SK-MEL-5 (cell line): ENCODE results near the gene SRP14. TPM values are rescaled to one million over a fixed set of nuclear protein-coding genes. Genes with fewer than 3 reads are reported as not detected.
"Not testable (repeated sequence)": the region's sequence is repeated elsewhere in the genome, so short reads cannot be mapped to it uniquely, and the experiment has no call there.

ENCODE experiments used
- DNase-seq: peaks from one replicate; pipeline ENCODE4 v3.0.0-alpha.2; 2016; ENCODE audit warnings: low read depth, low spot score
- in situ Hi-C: cut with HindIII; loops from 2 replicates; pipeline ENCODE4 v1.10.0; 2016; ENCODE audit warnings: low sequenced_read_pairs, high pct_unique_total_duplicates, low pct_unique_long_range_greater_than_20kb
- polyA plus RNA-seq, 2 experiments: library from polyadenylated mRNA; depleted of rRNA; stranded (reverse); fragments of >200 nt; gene quantifications; 2 replicates each; pipeline ENCODE4 v1.2.3, GENCODE V29; 2015
- total RNA-seq: library from RNA; depleted of rRNA; stranded (reverse); fragments of >200 nt; shearing (Covaris generic); gene quantifications from 2 replicates; pipeline ENCODE4 v1.2.3, GENCODE V29; 2014; rRNA removed

The SRP14 gene, protein sequence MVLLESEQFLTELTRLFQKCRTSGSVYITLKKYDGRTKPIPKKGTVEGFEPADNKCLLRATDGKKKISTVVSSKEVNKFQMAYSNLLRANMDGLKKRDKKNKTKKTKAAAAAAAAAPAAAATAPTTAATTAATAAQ
- 360 and 428 TPM in 2 replicates for total RNA-seq
- polyA plus RNA-seq (2015; cell fraction: cytosol; rRNA removed): 350 and 532 TPM in 2 replicates
- polyA plus RNA-seq (2015; cell fraction: nucleus; rRNA removed): 73.9 and 74.1 TPM in 2 replicates

DNA sequence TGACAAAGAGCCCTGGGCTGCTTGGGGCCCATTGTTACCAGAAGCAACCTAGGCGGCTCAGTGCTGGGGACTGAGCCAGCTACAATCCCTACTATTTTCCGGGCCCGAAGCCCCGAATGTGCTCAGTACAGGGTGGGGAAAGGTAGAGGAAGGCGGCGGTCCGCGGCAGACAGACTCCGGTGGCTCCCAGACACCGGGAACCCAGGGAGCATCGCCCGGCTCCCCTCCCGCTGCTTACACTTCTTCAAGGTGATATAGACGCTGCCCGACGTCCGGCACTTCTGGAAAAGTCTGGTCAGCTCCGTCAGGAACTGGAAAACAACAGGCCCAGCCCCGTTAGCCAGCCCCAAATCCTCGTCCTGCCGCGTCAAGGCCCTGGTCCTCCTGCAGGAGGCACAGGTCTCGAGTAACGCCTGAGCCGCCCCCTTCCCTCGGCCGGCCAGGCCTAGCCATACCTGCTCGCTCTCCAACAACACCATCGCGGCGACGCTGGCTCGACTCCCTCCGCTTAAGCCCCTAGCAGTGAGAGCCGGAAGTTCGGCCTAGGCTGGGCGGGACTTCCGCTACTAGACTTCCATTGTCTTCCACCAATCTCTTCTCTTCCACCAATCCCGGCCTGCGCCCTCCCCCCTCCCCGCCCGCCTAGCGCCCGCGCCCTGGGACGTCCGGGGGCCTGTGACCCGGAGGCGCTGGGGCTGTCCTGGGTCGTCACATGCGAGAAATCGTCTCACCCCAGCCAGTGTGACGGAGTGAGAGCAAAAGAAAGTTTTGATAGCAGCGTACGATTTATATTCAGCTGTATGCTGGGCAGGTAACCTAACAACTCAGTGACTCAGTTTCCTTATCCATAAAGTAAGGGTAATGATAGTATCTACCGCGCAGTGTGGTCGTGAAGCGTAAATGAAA, at the start of gene SRP14:
Gene SRP14, minus strand, starts transcription at position 544 of the 906 bp plus-strand sequence. Its CDS starts 65 bp downstream, at position 479.
- DNase-seq: peak; percentile 91
- in situ Hi-C loops: no loop called here

DNA sequence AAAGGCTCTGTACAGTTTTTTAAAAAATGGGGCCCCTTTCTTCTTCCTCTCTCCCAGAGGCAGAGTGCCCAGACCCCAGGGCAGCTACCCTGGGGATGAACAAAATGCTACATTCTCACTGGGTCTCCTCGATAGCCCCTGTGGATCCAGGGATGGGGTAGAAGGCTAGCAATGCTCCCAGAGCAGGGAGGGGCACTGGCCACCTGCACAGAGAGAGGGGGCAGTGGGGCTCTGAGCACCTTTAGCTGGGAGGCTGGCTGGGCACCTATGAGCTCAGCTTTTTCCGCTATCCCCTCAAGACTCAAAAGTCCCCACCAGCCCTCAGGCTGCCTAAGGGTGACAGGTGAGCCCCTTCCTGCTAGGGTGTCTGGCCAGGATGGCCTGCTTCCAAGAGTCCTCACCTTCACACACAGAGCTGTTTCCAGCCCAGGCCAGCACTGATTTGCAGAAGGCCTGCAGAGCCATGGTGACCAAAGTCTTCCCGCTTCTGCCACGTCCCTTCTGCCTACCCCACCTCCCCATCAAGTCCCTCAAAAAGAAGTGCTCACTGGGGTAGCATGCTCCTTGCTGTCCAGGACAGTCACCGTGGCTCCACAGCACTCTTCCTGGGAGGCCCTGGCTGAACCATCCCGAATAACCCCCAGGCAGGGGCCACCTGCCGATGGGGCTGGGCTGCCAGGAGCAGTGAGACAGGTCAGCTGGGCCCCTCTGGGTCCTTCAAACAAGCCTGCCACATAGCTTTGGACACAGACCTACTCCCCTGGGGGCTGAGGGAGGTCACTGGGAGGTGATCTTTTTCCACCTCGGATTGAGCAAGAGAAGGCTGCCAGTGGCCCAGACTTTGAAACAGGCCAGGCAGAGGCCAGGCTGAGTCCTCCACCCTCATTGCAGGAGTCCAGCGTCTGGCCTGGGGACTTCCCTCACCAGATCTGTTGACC, 49.3 kb upstream of the SRP14 start:
- no peak for DNase-seq
- in situ Hi-C loops: no loop called here

- in situ Hi-C loops: no loop called here
- DNase-seq: no peak
Measured at GRCh38 chr15:40087068-40087810, 48.3 kb upstream of the SRP14 start.

GRCh38 chr15:40085266-40085665, 46.3 kb upstream of the SRP14 start:
- DNase-seq: no peak
- in situ Hi-C loops: no loop called here

- DNase-seq: no peak
- in situ Hi-C loops: no loop called here
Measured at GRCh38 chr15:40084650-40085049, 45.7 kb upstream of the SRP14 start.

GRCh38 chr15:40082195-40082883, 43.4 kb upstream of the SRP14 start:
- DNase-seq: no peak
- in situ Hi-C loops: no loop called here

DNA sequence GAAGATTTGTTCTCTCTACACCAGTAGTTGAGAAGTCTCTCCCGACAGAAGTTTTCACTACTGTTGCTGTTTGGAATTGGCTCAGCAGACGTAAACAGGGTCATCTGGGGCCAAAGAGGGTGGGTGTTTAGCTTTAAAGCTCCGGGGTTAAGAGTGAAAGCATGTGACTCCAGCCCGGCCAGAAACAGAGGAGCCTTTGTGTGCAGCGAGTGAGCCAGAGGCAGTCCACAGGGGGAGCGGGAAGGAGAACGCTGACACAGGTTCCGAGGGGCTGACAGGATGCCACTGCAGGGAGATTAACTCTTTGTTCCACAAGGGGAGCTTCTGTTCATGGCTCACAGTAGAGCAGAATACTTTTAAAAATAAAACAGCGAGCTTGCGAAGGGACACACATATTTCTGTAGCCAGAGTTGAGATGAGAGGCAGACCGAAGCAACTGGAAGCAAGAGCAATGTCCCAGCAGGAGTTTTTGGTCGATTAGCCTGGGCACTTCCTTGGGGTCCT, 42.8 kb upstream of the SRP14 start:
- peak; percentile 99 for DNase-seq
- in situ Hi-C loops: no loop called here

- in situ Hi-C loops: no loop called here
- no peak for DNase-seq
Measured at GRCh38 chr15:40080847-40081246, 41.9 kb upstream of the SRP14 start.

DNA sequence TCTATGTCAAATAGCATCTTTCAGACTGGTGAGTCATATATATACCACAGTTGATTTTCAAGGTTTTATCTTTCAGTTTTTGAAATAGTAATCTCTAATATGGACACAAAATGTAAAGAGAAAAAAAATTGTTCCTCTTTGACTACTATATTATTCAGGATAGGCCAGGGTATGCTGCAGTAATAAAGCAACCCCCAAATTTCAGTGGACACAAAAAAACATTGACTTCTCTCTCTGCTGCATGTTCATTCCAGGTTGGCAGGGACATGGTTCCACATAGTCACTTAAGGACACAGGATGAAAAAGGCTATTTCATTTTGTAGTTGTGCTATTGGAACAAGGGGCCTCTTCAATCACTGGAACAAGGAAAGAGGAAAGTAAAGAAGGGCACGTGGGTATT, 41.1 kb upstream of the SRP14 start:
- in situ Hi-C loops: no loop called here
- no peak for DNase-seq

GRCh38 chr15:40079456-40079855, 40.5 kb upstream of the SRP14 start:
- no peak for DNase-seq

GRCh38 chr15:40075298-40076044, 36.5 kb upstream of the SRP14 start:
- in situ Hi-C loops: no loop called here
- DNase-seq: no peak

More at GRCh38 chr15:40079456-40079855, 40.5 kb upstream of the SRP14 start:
- in situ Hi-C loops: no loop called here

DNA sequence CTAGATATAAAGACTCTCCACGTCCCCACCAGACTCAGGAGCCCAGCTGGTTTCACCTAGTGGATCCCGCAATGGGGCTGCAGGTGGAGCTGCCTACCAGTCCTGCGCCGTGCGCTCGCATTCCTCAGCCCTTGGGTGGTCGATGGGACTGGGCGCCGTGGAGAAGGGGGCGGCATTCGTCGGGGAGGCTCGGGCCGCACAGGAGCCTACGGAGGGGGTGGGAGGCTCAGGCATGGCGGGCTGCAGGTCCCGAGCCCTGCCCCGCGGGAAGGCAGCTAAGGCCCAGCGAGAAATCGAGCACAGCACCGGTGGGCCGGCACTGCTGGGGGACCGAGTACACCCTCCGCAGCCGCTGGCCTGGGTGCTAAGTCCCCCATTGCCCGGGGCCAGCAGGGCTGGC, 35.7 kb upstream of the SRP14 start:
- DNase-seq, in situ Hi-C loops: not testable (repeated sequence)

DNA sequence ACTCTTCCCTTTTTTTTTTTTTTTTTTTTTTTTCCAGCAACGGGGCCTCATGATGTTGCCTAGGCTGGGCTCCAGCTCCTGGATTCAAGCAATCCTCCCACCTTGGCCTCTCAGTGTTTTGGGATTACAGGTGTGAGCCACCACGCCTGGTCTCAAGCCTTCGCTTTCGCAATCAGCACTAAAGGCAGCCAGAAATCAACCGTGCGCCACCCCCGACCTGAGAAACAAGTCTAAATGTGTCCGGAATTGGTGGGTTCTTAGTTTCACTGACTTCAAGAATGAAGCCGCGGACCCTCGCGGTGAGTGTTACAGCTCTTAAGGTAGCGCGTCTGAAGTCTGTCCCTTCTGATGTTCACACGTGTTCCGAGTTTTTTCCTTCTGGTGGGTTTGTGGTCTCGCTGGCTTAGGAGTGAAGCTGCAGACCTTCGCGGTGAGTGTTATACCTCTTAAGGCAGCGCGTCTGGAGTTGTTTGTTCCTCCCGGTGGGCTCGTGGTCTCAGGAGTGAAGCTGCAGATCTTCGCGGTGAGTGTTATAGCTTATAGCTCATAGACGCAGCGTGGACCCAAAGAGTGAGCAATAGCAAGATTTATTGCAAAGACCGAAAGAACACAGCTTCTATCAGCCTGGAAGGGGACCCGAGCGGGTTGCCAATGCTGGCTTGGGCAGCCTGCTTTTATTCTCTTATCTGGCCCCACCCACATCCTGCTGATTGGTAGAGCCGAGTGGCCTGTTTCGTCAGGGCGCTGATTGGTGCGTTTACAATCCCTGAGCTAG, 34.9 kb upstream of the SRP14 start:
- in situ Hi-C loops, DNase-seq: not testable (repeated sequence)

- in situ Hi-C loops: no loop called here
Measured at GRCh38 chr15:40072216-40072990, 33.4 kb upstream of the SRP14 start.

More at GRCh38 chr15:40072216-40072990, 33.4 kb upstream of the SRP14 start:
- no peak for DNase-seq
